ENCODE measurements around the gene XXYLT1.

Gene XXYLT1

DNA sequence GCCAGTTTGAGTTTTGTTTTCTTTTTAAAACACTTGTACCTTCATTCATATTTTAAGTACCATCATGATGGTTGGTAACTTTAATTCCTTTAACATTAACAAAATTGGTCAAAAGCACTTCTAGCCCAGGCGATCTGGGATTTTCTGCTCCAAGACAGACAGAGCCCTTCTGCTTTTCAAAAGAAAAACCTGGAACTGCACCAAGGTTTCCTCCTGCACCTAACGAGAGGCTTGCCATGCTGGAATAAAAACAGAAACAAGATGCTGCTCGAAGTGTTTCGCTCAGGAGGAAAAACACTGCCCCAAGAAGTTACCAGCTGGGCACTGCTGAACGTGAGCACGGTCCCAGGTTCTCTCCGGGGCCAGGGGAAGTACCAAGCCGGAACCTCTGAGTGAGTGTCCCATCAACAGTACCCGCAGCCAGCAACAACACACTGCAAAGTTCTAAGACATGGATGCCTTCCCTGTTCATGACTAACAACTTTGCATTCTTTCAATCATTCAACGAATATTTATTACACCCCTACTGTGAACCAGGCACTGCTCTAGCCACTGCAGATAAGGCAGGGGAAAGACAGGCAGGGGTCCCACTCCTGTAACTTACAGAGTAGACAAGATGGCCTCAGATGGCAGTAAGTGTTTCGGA lies 98.8 kb downstream of the XXYLT1 start:
- Histone ChIP-seq H3K79me2 (ENCODE audit: insufficient read depth, low read depth) (no peaks in the 10 kb centered on the region), H3K4me2 (no peak overlapping the region), H3K9ac (no peak overlapping the region), H3K36me3 (ENCODE audit: insufficient read depth) (no peaks in the 10 kb centered on the region), H3K4me1 (ENCODE audit: low read depth, poor library complexity, severe bottlenecking) (no peaks in the 10 kb centered on the region), H3K27ac (no peak overlapping the region), H3K27me3 (ENCODE audit: insufficient read depth, low read depth) (no peaks in the 10 kb centered on the region), H2AFZ (ENCODE audit: low read depth) (no peak overlapping the region), H4K20me1 (ENCODE audit: insufficient read depth) (no peaks in the 10 kb centered on the region), H3K4me3 (IDR thresholded peaks at IDR 0.05; ENCODE audit: insufficient read depth, low read depth, low read length) (no peak overlapping the region)
- no peak for TF ChIP-seq CTCF (conservative IDR thresholded peaks at IDR 0.05; ENCODE audit: low read depth, low read length)

DNA sequence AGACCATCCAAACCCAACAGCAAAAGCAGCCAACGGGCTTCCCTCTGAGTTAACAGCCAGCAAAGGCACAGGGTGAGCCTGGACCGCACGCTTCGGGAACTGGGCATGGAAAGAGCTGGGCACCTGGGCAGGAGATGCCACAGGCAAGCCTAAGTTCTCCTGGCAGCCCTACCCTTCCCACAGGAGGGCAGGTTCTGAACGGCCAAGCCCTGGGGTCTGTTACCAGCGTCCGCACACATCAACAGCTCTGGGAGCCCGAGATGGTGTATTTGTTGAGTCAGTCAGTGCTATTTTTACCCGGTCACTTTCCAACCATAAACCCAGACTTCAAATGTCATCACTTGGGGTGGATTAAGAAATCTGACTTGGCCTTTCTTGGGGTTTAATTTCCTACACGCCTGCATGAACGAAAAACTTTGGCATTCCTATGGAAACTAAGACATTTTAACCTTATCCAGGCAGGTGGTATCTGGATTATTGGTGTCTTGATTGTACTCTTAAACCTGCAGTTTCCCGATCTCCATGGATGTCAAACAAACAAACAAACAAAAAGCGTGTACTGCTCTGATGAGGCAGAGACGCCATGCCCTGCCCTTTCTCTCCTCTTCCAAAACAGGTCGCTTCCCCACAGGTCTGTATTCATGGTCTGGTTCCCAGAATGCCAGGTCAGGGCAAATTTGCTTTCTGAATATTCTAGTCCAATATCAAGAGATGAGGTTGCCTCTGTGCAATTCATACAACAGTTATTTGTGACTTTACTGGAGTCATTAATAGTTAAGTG lies 99.7 kb downstream of the XXYLT1 start:
- no peak overlapping the region for H3K4me2 ChIP-seq

DNA sequence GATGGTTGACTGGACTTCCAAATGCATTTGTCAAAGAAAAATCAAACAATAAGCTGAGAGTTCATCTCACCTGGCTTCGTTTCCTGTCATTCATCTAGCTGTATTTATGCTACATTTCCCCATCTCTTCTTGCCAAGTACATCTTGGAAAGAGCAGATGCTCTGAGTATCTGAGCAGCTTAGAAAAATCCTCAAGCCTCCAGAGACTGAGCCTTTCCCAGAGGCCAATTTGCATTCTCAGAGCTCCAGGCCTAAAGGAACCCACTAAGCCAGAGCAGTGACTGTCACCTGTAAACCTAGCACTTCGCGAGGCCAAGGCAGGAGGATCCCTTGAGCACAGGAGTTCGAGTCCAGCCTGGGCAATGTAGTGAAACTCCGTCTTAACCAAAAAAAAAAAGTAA lies 100.5 kb downstream of the XXYLT1 start:
- no peaks in the 10 kb centered on the region for H3K27me3 ChIP-seq (ENCODE audit: insufficient read depth, low read depth)
- no peak overlapping the region for H2AFZ ChIP-seq (ENCODE audit: low read depth)
- H3K27ac ChIP-seq = no peak overlapping the region
- H3K4me1 ChIP-seq (ENCODE audit: low read depth, poor library complexity, severe bottlenecking) = no peaks in the 10 kb centered on the region
- no peak for TF ChIP-seq CTCF (conservative IDR thresholded peaks at IDR 0.05; ENCODE audit: low read depth, low read length)
- H3K9ac ChIP-seq = no peak overlapping the region
- H3K36me3 ChIP-seq (ENCODE audit: insufficient read depth) = no peaks in the 10 kb centered on the region
- no peaks in the 10 kb centered on the region for H3K79me2 ChIP-seq (ENCODE audit: insufficient read depth, low read depth)
- H4K20me1 ChIP-seq (ENCODE audit: insufficient read depth) = no peaks in the 10 kb centered on the region
- no peak overlapping the region for H3K4me3 ChIP-seq (IDR thresholded peaks at IDR 0.05; ENCODE audit: insufficient read depth, low read depth, low read length)
- H3K4me2 ChIP-seq = no peak overlapping the region

More for the DNA sequence above, 99.7 kb downstream of the XXYLT1 start:
- H4K20me1 ChIP-seq (ENCODE audit: insufficient read depth) = no peaks in the 10 kb centered on the region
- H3K9ac ChIP-seq = no peak overlapping the region
- H3K4me1 ChIP-seq (ENCODE audit: low read depth, poor library complexity, severe bottlenecking) = no peaks in the 10 kb centered on the region
- H3K27ac ChIP-seq = no peak overlapping the region
- H3K27me3 ChIP-seq (ENCODE audit: insufficient read depth, low read depth) = no peaks in the 10 kb centered on the region
- no peaks in the 10 kb centered on the region for H3K36me3 ChIP-seq (ENCODE audit: insufficient read depth)
- no peak overlapping the region for H2AFZ ChIP-seq (ENCODE audit: low read depth)
- H3K4me3 ChIP-seq (IDR thresholded peaks at IDR 0.05; ENCODE audit: insufficient read depth, low read depth, low read length) = no peak overlapping the region
- H3K79me2 ChIP-seq (ENCODE audit: insufficient read depth, low read depth) = no peaks in the 10 kb centered on the region
- no peak for TF ChIP-seq CTCF (conservative IDR thresholded peaks at IDR 0.05; ENCODE audit: low read depth, low read length)

GRCh38 chr3:195169011-195169649 lies 101.8 kb downstream of the XXYLT1 start:
- TF ChIP-seq CTCF (conservative IDR thresholded peaks at IDR 0.05; ENCODE audit: low read depth, low read length) = no peak
- Histone ChIP-seq H3K9ac (no peak overlapping the region), H3K4me2 (no peak overlapping the region), H3K79me2 (ENCODE audit: insufficient read depth, low read depth) (no peaks in the 10 kb centered on the region), H3K27me3 (ENCODE audit: insufficient read depth, low read depth) (no peaks in the 10 kb centered on the region), H3K36me3 (ENCODE audit: insufficient read depth) (no peaks in the 10 kb centered on the region), H3K4me3 (IDR thresholded peaks at IDR 0.05; ENCODE audit: insufficient read depth, low read depth, low read length) (no peak overlapping the region), H2AFZ (ENCODE audit: low read depth) (no peak overlapping the region), H3K27ac (no peak overlapping the region), H4K20me1 (ENCODE audit: insufficient read depth) (no peaks in the 10 kb centered on the region), H3K4me1 (ENCODE audit: low read depth, poor library complexity, severe bottlenecking) (no peaks in the 10 kb centered on the region)
